Measurements from ENCODE around the gene DNASE1L2.

The DNASE1L2 gene

DNA sequence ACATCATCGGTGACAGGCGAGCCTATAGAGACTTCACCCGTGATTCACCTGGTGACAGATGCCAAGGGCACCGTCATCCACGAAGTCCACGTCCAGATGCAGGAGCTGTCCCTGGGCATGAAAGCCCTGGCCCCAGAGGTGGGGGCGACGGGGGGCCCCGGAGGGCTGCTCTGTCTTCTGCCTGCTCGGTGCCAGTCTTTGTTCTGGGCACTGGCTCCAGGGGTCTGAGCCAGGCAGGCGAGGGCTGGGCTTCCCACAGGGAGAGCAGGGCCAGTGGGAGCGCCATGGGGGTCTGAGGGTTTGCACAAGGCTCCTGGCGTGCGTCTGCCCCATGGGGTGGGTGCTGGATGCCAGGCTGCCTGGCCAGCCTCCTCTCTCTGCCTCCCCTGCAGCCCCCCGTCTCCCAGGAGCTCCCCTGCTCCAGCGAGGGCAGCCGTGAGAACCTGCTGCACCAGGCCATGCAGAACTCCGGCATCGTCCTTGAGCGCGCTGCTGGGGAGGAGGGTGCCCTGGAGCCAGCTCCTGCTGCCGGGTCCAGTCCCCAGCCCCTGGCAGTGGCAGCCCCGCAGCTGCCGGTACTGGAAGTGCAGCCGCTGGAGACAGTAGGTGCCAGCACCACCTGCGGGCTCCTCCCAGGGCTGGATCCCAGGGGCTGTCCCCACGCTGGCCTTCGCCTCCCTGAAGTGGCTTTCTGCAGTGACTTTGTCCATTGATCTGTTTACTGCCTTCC, 3.0 kb upstream of the DNASE1L2 start:
- Histone ChIP-seq H3K27ac (ENCODE audit: poor library complexity, severe bottlenecking) (no peak overlapping the region), H3K4me3 (ENCODE audit: severe bottlenecking) (no peak overlapping the region), H3K27me3 (ENCODE audit: insufficient read depth, poor library complexity, severe bottlenecking) (peaks cover 21% of the 10 kb centered on the region), H3K9me3 (ENCODE audit: severe bottlenecking) (no peaks in the 10 kb centered on the region), H3K36me3 (ENCODE audit: low read depth) (peaks cover 27% of the 10 kb centered on the region), H3K4me1 (ENCODE audit: insufficient read depth, poor library complexity, severe bottlenecking) (no peaks in the 10 kb centered on the region)
- TF ChIP-seq CTCF (IDR thresholded peaks at IDR 0.05; ENCODE audit: poor library complexity, severe bottlenecking), result no peak
- no peak for ATAC-seq (ENCODE audit: low read depth)
- DNase-seq (ENCODE audit: low spot score), result no peak

DNA sequence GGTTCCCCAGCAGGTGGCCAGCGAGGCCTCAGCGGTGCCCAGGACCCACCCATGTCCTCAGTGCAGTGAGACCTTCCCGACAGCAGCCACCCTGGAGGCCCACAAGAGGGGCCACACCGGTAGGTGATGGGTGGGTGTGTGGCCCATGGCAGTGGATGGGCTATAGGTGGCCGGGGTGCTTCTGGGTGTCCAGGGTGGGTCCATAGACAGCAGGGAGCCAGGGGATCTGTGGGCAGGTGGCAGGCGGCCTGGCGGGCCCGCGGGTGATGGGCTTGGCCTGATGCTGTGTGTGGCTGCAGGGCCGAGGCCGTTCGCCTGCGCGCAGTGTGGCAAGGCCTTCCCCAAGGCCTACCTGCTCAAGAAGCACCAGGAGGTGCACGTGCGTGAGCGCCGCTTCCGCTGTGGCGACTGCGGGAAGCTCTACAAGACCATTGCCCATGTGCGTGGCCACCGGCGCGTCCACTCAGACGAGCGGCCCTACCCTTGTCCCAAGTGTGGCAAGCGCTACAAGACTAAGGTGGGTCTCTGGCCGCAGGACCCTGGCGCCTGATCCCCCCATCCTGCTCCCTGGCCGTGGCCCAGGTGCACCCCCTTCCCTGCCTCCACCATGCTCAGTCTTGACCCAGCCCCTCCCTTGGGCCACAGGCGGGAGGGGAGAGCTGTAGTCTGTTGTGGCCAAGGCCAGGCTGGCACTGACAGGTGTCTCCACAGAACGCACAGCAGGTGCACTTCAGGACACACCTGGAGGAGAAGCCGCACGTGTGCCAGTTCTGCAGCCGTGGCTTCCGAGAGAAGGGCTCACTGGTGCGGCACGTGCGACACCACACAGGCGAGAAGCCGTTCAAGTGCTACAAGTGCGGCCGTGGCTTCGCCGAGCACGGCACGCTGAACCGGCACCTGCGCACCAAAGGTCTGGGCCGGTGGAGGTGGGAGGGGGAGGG, 2.1 kb upstream of the DNASE1L2 start:
- Histone ChIP-seq H3K9me3 (ENCODE audit: severe bottlenecking) (no peaks in the 10 kb centered on the region), H3K4me3 (ENCODE audit: severe bottlenecking) (no peak overlapping the region), H3K27me3 (ENCODE audit: insufficient read depth, poor library complexity, severe bottlenecking) (peaks cover 21% of the 10 kb centered on the region), H3K4me1 (ENCODE audit: insufficient read depth, poor library complexity, severe bottlenecking) (no peaks in the 10 kb centered on the region), H3K36me3 (ENCODE audit: low read depth) (peaks cover 17% of the 10 kb centered on the region), H3K27ac (ENCODE audit: poor library complexity, severe bottlenecking) (no peak overlapping the region)
- DNase-seq (ENCODE audit: low spot score) (no peak), ATAC-seq (ENCODE audit: low read depth) (no peak)
- TF ChIP-seq CTCF (IDR thresholded peaks at IDR 0.05; ENCODE audit: poor library complexity, severe bottlenecking), result no peak

DNA sequence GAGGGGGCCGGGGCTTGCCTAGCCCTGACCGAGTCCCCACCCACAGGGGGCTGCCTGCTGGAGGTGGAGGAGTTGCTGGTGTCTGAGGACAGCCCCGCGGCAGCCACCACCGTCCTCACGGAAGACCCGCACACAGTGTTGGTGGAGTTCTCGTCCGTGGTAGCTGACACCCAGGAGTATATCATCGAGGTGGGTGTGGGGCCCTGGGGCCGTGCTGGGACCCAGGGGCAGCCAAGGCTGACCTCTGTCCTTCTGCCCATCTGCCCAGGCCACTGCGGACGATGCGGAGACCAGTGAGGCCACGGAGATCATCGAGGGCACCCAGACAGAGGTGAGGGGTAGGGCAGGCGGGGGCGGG, 1.5 kb upstream of the DNASE1L2 start:
- Histone ChIP-seq H3K9me3 (ENCODE audit: severe bottlenecking) (no peaks in the 10 kb centered on the region), H3K27me3 (ENCODE audit: insufficient read depth, poor library complexity, severe bottlenecking) (peaks cover 21% of the 10 kb centered on the region), H3K36me3 (ENCODE audit: low read depth) (peaks cover 12% of the 10 kb centered on the region), H3K4me3 (ENCODE audit: severe bottlenecking) (no peak overlapping the region), H3K4me1 (ENCODE audit: insufficient read depth, poor library complexity, severe bottlenecking) (no peaks in the 10 kb centered on the region), H3K27ac (ENCODE audit: poor library complexity, severe bottlenecking) (no peak overlapping the region)
- ATAC-seq (ENCODE audit: low read depth) (no peak), DNase-seq (ENCODE audit: low spot score) (no peak)
- TF ChIP-seq CTCF (IDR thresholded peaks at IDR 0.05; ENCODE audit: poor library complexity, severe bottlenecking), result no peak

GRCh38 chr16:2235234-2235651, 1.0 kb upstream of the DNASE1L2 start:
- Histone ChIP-seq H3K4me3 (ENCODE audit: severe bottlenecking) (no peak overlapping the region), H3K27ac (ENCODE audit: poor library complexity, severe bottlenecking) (no peak overlapping the region), H3K4me1 (ENCODE audit: insufficient read depth, poor library complexity, severe bottlenecking) (no peaks in the 10 kb centered on the region), H3K36me3 (ENCODE audit: low read depth) (peaks cover 12% of the 10 kb centered on the region), H3K27me3 (ENCODE audit: insufficient read depth, poor library complexity, severe bottlenecking) (peaks cover 21% of the 10 kb centered on the region), H3K9me3 (ENCODE audit: severe bottlenecking) (no peaks in the 10 kb centered on the region)
- TF ChIP-seq CTCF (IDR thresholded peaks at IDR 0.05; ENCODE audit: poor library complexity, severe bottlenecking), result no peak
- ATAC-seq (ENCODE audit: low read depth), result no peak
- no peak for DNase-seq (ENCODE audit: low spot score)
